H1 (cell line): ENCODE data around the gene MYH10. TPM values are rescaled to one million over a fixed set of nuclear protein-coding genes. Genes with fewer than 3 reads are reported as not detected.

Experiments used
- CTCF ChIA-PET: fragments of 300-600 bp; sonication (Branson Sonifier 250); formaldehyde crosslinking; loops from one replicate; lab custom pipeline; 2021; ENCODE audit not compliant: partially characterized antibody; lab: Charles Lee
- POLR2A ChIA-PET: fragments of 300-600 bp; sonication (Branson Sonifier 250); formaldehyde crosslinking; loops from one replicate; lab custom pipeline; 2021; ENCODE audit warnings: inconsistent platforms; ENCODE audit not compliant: partially characterized antibody; lab: Charles Lee
- DNase-seq, 2 experiments: peaks; one replicate each; pipeline versions ENCODE4 v3.0.0 to v3.0.0-alpha.2; 2010 to 2022; ENCODE audit warnings: low spot score in 2 of 2, low read depth in 1 of 2, mixed read lengths in 1 of 2
- FAIRE-seq: peaks from 2 replicates; lab custom pipeline; 2011; peaks lifted over from hg19 to GRCh38; lab: Jason Lieb, UNC
- H2AFZ ChIP-seq: 2 replicates; pipeline ENCODE4 v1.8.1; 2012; ENCODE audit warnings: low read length, inconsistent platforms
- H2AK5ac ChIP-seq: 2 replicates; pipeline ENCODE4 v1.6.1; 2013; ENCODE audit warnings: low read depth, low read length
- H2BK120ac ChIP-seq: replicated peaks from 2 replicates; pipeline ENCODE3; 2013; ENCODE audit warnings: low read depth, low read length, inconsistent platforms
- H2BK12ac ChIP-seq: 2 replicates; pipeline ENCODE4 v1.6.1; 2013; ENCODE audit warnings: low read depth, low read length
- H2BK15ac ChIP-seq: 2 replicates; pipeline ENCODE4 v1.6.1; 2013; ENCODE audit warnings: low read length
- H2BK20ac ChIP-seq: 2 replicates; pipeline ENCODE4 v1.6.1; 2013; ENCODE audit warnings: low read length
- H2BK5ac ChIP-seq: 2 replicates; pipeline ENCODE4 v1.6.1; 2013; ENCODE audit warnings: low read depth, low read length
- H3K14ac ChIP-seq: 2 replicates; pipeline ENCODE4 v1.6.1; 2013; ENCODE audit warnings: inconsistent platforms; ENCODE audit not compliant: insufficient read length
- H3K18ac ChIP-seq: 2 replicates; pipeline ENCODE4 v1.6.1; 2013; ENCODE audit warnings: low read length; ENCODE audit errors: extremely low read depth
- H3K23ac ChIP-seq: 2 replicates; pipeline ENCODE4 v1.6.1; 2013; ENCODE audit warnings: inconsistent platforms; ENCODE audit not compliant: insufficient read length
- H3K23me2 ChIP-seq: 2 replicates; pipeline ENCODE4 v1.6.1; 2013; ENCODE audit warnings: low read depth, low read length
- H3K27ac ChIP-seq: 2 replicates; pipeline ENCODE4 v1.6.1; 2011; ENCODE audit warnings: low read depth, low read length, inconsistent platforms
- H3K27me3 ChIP-seq, 4 experiments: replicated peaks in 1 of 4; 1 replicate in 1 of 4; 2 replicates in 3 of 4; pipeline versions ENCODE4 v1.6.1 to v1.8.1; 2011 to 2013; ENCODE audit warnings: low read length in 3 of 4, mild to moderate bottlenecking in 3 of 4, inconsistent platforms in 2 of 4, mixed read lengths in 2 of 4, moderate library complexity in 1 of 4; ENCODE audit not compliant: control insufficient read depth in 3 of 4, insufficient read depth in 3 of 4; ENCODE audit errors: extremely low read depth in 1 of 4
- H3K36me3 ChIP-seq, 4 experiments: 2 replicates each; pipeline versions ENCODE4 v1.6.1 to v1.8.1; 2011 to 2013; ENCODE audit warnings: mild to moderate bottlenecking in 4 of 4, low read length in 3 of 4, moderate library complexity in 2 of 4, control low read depth in 1 of 4, inconsistent platforms in 1 of 4; ENCODE audit not compliant: insufficient read depth in 4 of 4, control insufficient read depth in 2 of 4
- H3K4ac ChIP-seq: replicated peaks from 2 replicates; pipeline ENCODE3; 2013; ENCODE audit warnings: low read length, low read depth, mixed read lengths, inconsistent platforms; ENCODE audit not compliant: insufficient read length
- H3K4me1 ChIP-seq, 4 experiments: replicated peaks in 1 of 4; 1 replicate in 1 of 4; 2 replicates in 3 of 4; pipeline versions ENCODE4 v1.6.1 to v1.8.1; 2011 to 2013; ENCODE audit warnings: low read length in 3 of 4, inconsistent platforms in 2 of 4, mixed read lengths in 1 of 4; ENCODE audit not compliant: insufficient read depth in 4 of 4, control insufficient read depth in 3 of 4
- H3K4me2 ChIP-seq, 2 experiments: 2 replicates each; pipeline versions ENCODE4 v1.6.1 to v1.8.1; 2011 to 2013; ENCODE audit warnings: low read depth in 2 of 2, low read length in 2 of 2, control low read depth in 1 of 2, inconsistent platforms in 1 of 2, mild to moderate bottlenecking in 1 of 2; ENCODE audit not compliant: insufficient read depth in 1 of 2
- H3K4me3 ChIP-seq, 4 experiments: fragments of 200-600, 300-600 bp in 1 of 4; sonication (generic), shearing (Covaris generic), sonication (Bioruptor Twin) in 1 of 4; 2 replicates each; pipeline versions ENCODE4 v1.5.1 to v1.8.1; 2011 to 2016; ENCODE audit warnings: low read length in 4 of 4, low read depth in 3 of 4, control low read depth in 2 of 4, inconsistent platforms in 2 of 4, mild to moderate bottlenecking in 2 of 4, mixed read lengths in 1 of 4, moderate library complexity in 1 of 4; ENCODE audit not compliant: insufficient read depth in 2 of 4; ENCODE audit errors: extremely low read depth in 1 of 4
- H3K56ac ChIP-seq: replicated peaks from 2 replicates; pipeline ENCODE3; 2013; ENCODE audit warnings: low read depth, mild to moderate bottlenecking, mixed read lengths, low read length, inconsistent platforms; ENCODE audit not compliant: insufficient read length
- H3K79me1 ChIP-seq: 2 replicates; pipeline ENCODE4 v1.6.1; 2013; ENCODE audit warnings: low read depth, low read length, control low read depth
- H3K79me2 ChIP-seq, 2 experiments: 2 replicates each; pipeline versions ENCODE4 v1.6.1 to v1.8.1; 2012 to 2013; ENCODE audit warnings: low read length in 2 of 2, mild to moderate bottlenecking in 2 of 2, inconsistent platforms in 1 of 2; ENCODE audit not compliant: insufficient read depth in 2 of 2, control insufficient read depth in 1 of 2
- H3K9ac ChIP-seq, 4 experiments: replicated peaks in 1 of 4; 1 replicate in 1 of 4; 2 replicates in 3 of 4; pipeline versions ENCODE4 v1.6.1 to v1.8.1; 2011 to 2013; ENCODE audit warnings: low read depth in 3 of 4, low read length in 3 of 4, control low read depth in 2 of 4, mild to moderate bottlenecking in 2 of 4, moderate library complexity in 2 of 4, inconsistent platforms in 1 of 4; ENCODE audit errors: extremely low read depth in 1 of 4
- H3K9me3 ChIP-seq, 2 experiments: 2 replicates each; pipeline versions ENCODE4 v1.6.1 to v1.8.1; 2012 to 2013; ENCODE audit warnings: mild to moderate bottlenecking in 2 of 2, moderate library complexity in 2 of 2, control low read depth in 1 of 2, inconsistent platforms in 1 of 2, low read depth in 1 of 2, low read length in 1 of 2, mixed read lengths in 1 of 2; ENCODE audit not compliant: insufficient read depth in 2 of 2
- H4K20me1 ChIP-seq, 2 experiments: replicated peaks in 1 of 2; 2 replicates each; pipeline versions ENCODE3 to v1.8.1; 2011 to 2013; ENCODE audit warnings: inconsistent platforms in 2 of 2, low read length in 2 of 2, mild to moderate bottlenecking in 1 of 2; ENCODE audit not compliant: insufficient read depth in 2 of 2, control insufficient read depth in 1 of 2
- H4K5ac ChIP-seq: 2 replicates; pipeline ENCODE4 v1.6.1; 2013; ENCODE audit warnings: low read length, low read depth, mixed read lengths, inconsistent platforms; ENCODE audit not compliant: insufficient read length
- H4K8ac ChIP-seq: 2 replicates; pipeline ENCODE4 v1.8.0; 2013; ENCODE audit warnings: mild to moderate bottlenecking, moderate library complexity, low read length, inconsistent platforms; ENCODE audit not compliant: insufficient read depth; ENCODE audit errors: extremely low read depth
- H4K91ac ChIP-seq: replicated peaks from 2 replicates; pipeline ENCODE3; 2013; ENCODE audit warnings: low read length, mixed read lengths, inconsistent platforms; ENCODE audit not compliant: insufficient read length
- BACH1 ChIP-seq: IDR thresholded peaks from 2 replicates; pipeline ENCODE4 v1.6.1; 2012; ENCODE audit warnings: low read length, improper control_type of control experiment
- EGR1 ChIP-seq: IDR thresholded peaks from 2 replicates; pipeline ENCODE4 v1.6.1; 2011; ENCODE audit warnings: low read depth, low read length, borderline replicate concordance
- GTF2F1 ChIP-seq: IDR thresholded peaks from 2 replicates; pipeline ENCODE4 v1.6.1; 2012; ENCODE audit warnings: low read depth, low read length, improper control_type of control experiment, borderline replicate concordance
- RAD21 ChIP-seq, 2 experiments: IDR thresholded peaks in 1 of 2; conservative IDR thresholded peaks in 1 of 2; 2 replicates each; pipeline ENCODE4 v1.6.1; 2011; ENCODE audit warnings: low read depth in 2 of 2, low read length in 2 of 2, improper control_type of control experiment in 1 of 2, inconsistent platforms in 1 of 2, mild to moderate bottlenecking in 1 of 2, moderate library complexity in 1 of 2
- SP1 ChIP-seq: IDR thresholded peaks from 2 replicates; pipeline ENCODE4 v1.6.1; 2011; ENCODE audit warnings: low read depth, low read length
- WGBS, 2 experiments: shearing (Covaris generic) in 1 of 2; methylation state at CpG; one replicate each; pipeline versions ENCODE4 v1.1.6 to v1.1.7; 2013 to 2015; ENCODE audit warnings: low lambda C conversion rate in 2 of 2, mixed read lengths in 2 of 2, inconsistent platforms in 1 of 2, low coverage in 1 of 2, missing lambda C conversion rate in 1 of 2; ENCODE audit not compliant: insufficient replicate concordance in 2 of 2, insufficient coverage in 1 of 2, insufficient read length in 1 of 2; ENCODE audit errors: extremely low coverage in 1 of 2, missing lambda C conversion rate in 1 of 2; 5-methylcytosine and 5-hydroxymethylcytosine counted together
- polyA plus RNA-seq, 7 experiments: library from polyadenylated mRNA; depleted of rRNA in 3 of 7; stranded (reverse) in 5 of 7; unstranded in 2 of 7; fragments of >200 nt in 5 of 7; fragments of 200-250 nt in 2 of 7; gene quantifications; 1 replicate in 5 of 7; 2 replicates in 1 of 7; 4 replicates in 1 of 7; pipeline versions ENCODE4 v1.2.1 to v1.2.3, GENCODE V29; 2011 to 2013; ENCODE audit warnings: missing spikeins in 2 of 7, mixed read lengths in 2 of 7
- total RNA-seq: library from RNA; stranded (reverse); fragmentation: NEBNext Ultra II Directional; extraction: Animal tissue kit (Norgen Biotek cat#: 25700); gene quantifications from 2 replicates; pipeline ENCODE4 v1.2.1, GENCODE V29; 2021
- TF ChIP-seq, protein P1 (sequence below), 3 experiments: IDR thresholded peaks; 1 replicate in 2 of 3; 2 replicates in 1 of 3; pipeline versions ENCODE4 v1.5.1 to v1.6.1; 2011; ENCODE audit warnings: low read length in 3 of 3, mild to moderate bottlenecking in 3 of 3, inconsistent platforms in 2 of 3, low read depth in 1 of 3, moderate library complexity in 1 of 3; ENCODE audit not compliant: insufficient read depth in 1 of 3; ENCODE audit errors: control extremely low read depth in 1 of 3
- TF ChIP-seq, protein P2 (sequence below): IDR thresholded peaks from 2 replicates; pipeline ENCODE4 v1.6.1; 2011; ENCODE audit warnings: low read depth, mild to moderate bottlenecking, low read length; ENCODE audit not compliant: insufficient read depth
- TF ChIP-seq, protein P3 (sequence below): IDR thresholded peaks from 2 replicates; pipeline ENCODE4 v1.6.1; 2012; ENCODE audit warnings: low read length, inconsistent platforms

The MYH10 gene
- total and polyA plus RNA-seq, 2 of the 8 experiments (the other 6 are each of a cell fraction or from before 2014, with no cell fraction given), result 64.1 to 289 TPM

DNA sequence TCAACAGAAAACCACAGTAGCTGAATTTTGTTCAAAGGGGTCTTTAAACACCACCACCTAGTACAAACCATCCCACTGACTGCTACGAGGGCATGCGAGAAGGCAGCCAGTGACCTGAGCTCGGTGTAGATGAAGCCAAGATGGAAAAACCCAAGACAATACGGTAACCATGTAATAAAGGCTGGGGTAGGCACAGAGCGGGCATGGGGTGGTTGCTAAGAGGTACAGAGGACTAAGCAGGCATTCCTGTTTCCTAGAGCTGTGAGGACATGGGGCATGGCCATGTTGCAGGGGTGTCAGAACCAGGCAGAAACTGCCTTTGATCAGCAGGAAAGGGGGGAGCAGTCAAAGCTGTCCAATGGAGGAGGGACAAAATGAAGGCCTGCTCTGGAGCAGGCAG, 142.8 kb downstream of the MYH10 start:
- H3K79me1 ChIP-seq, result no peaks in the 10 kb centered on the region
- H2BK12ac ChIP-seq, result no peak overlapping the region
- H2BK5ac ChIP-seq, result no peak overlapping the region; the same call in 1 of the 2 replicates
- no peaks in the 10 kb centered on the region for H3K9me3 ChIP-seq
- no peak overlapping the region for H2AK5ac ChIP-seq
- H3K56ac ChIP-seq, result no peak overlapping the region
- no peak overlapping the region for H4K91ac ChIP-seq
- H3K36me3 ChIP-seq, result peaks cover 52 to 96% (median 71%) of the 10 kb centered on the region in 4 experiments
- no peak overlapping the region for H2BK20ac ChIP-seq
- no peak overlapping the region for H3K18ac ChIP-seq
- WGBS, 2 experiments, result 91% methylated on average over 5 of the region's 5 CpGs; no CpG with 5 or more reads in 1 of the 2 experiments
- no peak overlapping the region for H2AFZ ChIP-seq
- ChIA-PET CTCF (interaction anchor here (0.5 to 2.2 kb wide), 4 partner anchors 10 to 1495 kb away, joined by 3 to 9 read pairs (median 4); no protein-coding TSS in a partner anchor), POLR2A (interaction anchor here (1.2 kb wide), 1 partner anchor 22 kb away, joined by 3 read pairs; no protein-coding TSS in a partner anchor)
- H2BK15ac ChIP-seq, result no peak overlapping the region
- H3K9ac ChIP-seq, result no peak overlapping the region
- no peaks in the 10 kb centered on the region for H3K23me2 ChIP-seq
- H3K79me2 ChIP-seq, result no peaks in the 10 kb centered on the region
- H3K4ac ChIP-seq, result no peak overlapping the region
- no peak overlapping the region for H2BK120ac ChIP-seq
- H3K27ac ChIP-seq, result no peak overlapping the region
- H4K5ac ChIP-seq, result no peak overlapping the region
- no peaks in the 10 kb centered on the region for H3K27me3 ChIP-seq
- FAIRE-seq (no peak), DNase-seq (no peak)
- H3K23ac ChIP-seq, result no peak overlapping the region
- H4K8ac ChIP-seq, result no peak overlapping the region
- H3K4me3 ChIP-seq, result no peak overlapping the region
- peaks cover 2 to 4% of the 10 kb centered on the region in 2 experiments for H4K20me1 ChIP-seq
- no peaks in the 10 kb centered on the region for H3K4me1 ChIP-seq
- no peak overlapping the region for H3K4me2 ChIP-seq
- H3K14ac ChIP-seq, result no peak overlapping the region
- TF ChIP-seq SP1, result no peak
- TF ChIP-seq, protein P1, sequence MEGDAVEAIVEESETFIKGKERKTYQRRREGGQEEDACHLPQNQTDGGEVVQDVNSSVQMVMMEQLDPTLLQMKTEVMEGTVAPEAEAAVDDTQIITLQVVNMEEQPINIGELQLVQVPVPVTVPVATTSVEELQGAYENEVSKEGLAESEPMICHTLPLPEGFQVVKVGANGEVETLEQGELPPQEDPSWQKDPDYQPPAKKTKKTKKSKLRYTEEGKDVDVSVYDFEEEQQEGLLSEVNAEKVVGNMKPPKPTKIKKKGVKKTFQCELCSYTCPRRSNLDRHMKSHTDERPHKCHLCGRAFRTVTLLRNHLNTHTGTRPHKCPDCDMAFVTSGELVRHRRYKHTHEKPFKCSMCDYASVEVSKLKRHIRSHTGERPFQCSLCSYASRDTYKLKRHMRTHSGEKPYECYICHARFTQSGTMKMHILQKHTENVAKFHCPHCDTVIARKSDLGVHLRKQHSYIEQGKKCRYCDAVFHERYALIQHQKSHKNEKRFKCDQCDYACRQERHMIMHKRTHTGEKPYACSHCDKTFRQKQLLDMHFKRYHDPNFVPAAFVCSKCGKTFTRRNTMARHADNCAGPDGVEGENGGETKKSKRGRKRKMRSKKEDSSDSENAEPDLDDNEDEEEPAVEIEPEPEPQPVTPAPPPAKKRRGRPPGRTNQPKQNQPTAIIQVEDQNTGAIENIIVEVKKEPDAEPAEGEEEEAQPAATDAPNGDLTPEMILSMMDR (IDR thresholded peaks at IDR 0.05; ENCODE audit: control extremely low read depth in 1 of 3, insufficient read depth in 1 of 3, low read depth in 1 of 3, low read length in 3 of 3), result no peak
- TF ChIP-seq, protein P2, sequence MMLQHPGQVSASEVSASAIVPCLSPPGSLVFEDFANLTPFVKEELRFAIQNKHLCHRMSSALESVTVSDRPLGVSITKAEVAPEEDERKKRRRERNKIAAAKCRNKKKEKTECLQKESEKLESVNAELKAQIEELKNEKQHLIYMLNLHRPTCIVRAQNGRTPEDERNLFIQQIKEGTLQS, result no peak
- no peak for TF ChIP-seq RAD21 (IDR thresholded peaks at IDR 0.05 in 1 of 2, conservative IDR thresholded peaks at IDR 0.05 in 1 of 2; ENCODE audit: low read depth in 2 of 2, low read length in 2 of 2)
- no peak for TF ChIP-seq GTF2F1
- no peak for TF ChIP-seq BACH1
- no peak for TF ChIP-seq EGR1
- TF ChIP-seq, protein P3, sequence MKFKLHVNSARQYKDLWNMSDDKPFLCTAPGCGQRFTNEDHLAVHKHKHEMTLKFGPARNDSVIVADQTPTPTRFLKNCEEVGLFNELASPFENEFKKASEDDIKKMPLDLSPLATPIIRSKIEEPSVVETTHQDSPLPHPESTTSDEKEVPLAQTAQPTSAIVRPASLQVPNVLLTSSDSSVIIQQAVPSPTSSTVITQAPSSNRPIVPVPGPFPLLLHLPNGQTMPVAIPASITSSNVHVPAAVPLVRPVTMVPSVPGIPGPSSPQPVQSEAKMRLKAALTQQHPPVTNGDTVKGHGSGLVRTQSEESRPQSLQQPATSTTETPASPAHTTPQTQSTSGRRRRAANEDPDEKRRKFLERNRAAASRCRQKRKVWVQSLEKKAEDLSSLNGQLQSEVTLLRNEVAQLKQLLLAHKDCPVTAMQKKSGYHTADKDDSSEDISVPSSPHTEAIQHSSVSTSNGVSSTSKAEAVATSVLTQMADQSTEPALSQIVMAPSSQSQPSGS, result no peak
